ENCODE data around the gene CHCHD3. TPM values are rescaled to one million over a fixed set of nuclear protein-coding genes. Genes with fewer than 3 reads are reported as not detected.

Gene CHCHD3
- total and polyA plus RNA-seq, 4 donors = 25.5 to 37.8 (median 31.8) TPM

DNA sequence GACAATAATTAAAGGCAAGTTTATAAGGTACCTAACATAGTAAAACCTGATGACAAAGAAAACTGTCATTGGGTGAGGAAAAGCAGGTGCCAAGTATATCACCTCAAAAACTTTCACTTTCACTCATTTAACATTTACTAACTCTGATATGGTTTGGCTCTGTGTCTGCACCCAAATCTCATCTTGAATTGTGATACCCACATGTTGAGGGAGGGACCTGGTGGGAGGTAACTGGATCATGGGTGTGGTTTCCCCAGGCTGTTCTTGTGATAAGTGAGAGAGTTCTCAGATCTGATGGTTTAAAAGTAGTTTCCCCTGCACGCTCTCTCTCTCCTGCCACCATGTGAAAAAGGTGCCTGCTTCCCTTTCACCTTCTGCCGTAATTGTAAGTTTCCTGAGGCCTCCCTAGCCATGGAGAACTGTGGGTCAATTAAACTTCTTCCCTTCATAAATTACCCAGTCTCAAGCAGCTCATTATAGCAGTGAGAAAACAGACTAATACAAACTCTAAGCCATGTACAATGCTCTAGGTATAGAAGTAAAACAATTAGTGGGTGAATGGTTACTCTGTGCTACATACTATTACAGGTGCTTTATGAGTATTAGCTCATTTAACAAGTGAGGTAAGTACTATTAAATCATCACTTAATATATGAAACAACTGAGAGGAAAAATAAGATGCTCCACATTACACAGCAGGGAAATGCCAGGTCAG lies 199.0 kb downstream of the CHCHD3 start (continued):
- TF ChIP-seq HNF4G (IDR thresholded peaks at IDR 0.05) = no peak

DNA sequence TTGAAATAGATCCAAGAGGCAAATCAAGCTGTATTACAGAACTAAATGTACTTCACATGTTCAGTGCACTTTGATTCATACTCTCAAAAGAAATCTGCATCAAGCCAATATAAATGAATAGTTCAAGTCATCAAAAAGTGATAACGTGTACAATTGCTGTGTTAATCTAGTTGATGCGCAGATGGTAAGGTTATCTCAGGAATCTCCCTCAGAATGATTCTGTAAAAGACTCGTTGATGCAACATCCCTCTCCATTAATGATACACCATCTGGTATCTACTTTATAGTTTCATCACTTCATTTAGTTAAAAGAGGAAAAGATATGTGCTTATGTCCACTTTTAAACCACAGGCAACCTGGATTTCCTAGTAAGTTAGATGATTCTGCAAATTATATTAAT lies 200.6 kb downstream of the CHCHD3 start:
- H3K36me3 ChIP-seq (ENCODE audit: control insufficient read depth in 4 of 4, insufficient read depth in 3 of 4, low read depth in 1 of 4, low read length in 3 of 4) = peaks cover 0 to 6% (median 2%) of the 10 kb centered on the region in 4 donors
- no peak overlapping the region for H3K4me3 ChIP-seq (ENCODE audit: low read depth in 1 of 3, low read length in 3 of 3)
- no peak overlapping the region for H3K27ac ChIP-seq (ENCODE audit: low read depth in 1 of 2, low read length in 2 of 2)
- 95% methylated on average over 3 of the region's 3 CpGs for WGBS
- no peaks in the 10 kb centered on the region for H3K9me3 ChIP-seq (ENCODE audit: control insufficient read depth in 4 of 4, low read length in 3 of 4)
- TF ChIP-seq REST (IDR thresholded peaks at IDR 0.05) = no peak
- TF ChIP-seq FOXA2 (IDR thresholded peaks at IDR 0.05) = no peak
- TF ChIP-seq, protein P1, sequence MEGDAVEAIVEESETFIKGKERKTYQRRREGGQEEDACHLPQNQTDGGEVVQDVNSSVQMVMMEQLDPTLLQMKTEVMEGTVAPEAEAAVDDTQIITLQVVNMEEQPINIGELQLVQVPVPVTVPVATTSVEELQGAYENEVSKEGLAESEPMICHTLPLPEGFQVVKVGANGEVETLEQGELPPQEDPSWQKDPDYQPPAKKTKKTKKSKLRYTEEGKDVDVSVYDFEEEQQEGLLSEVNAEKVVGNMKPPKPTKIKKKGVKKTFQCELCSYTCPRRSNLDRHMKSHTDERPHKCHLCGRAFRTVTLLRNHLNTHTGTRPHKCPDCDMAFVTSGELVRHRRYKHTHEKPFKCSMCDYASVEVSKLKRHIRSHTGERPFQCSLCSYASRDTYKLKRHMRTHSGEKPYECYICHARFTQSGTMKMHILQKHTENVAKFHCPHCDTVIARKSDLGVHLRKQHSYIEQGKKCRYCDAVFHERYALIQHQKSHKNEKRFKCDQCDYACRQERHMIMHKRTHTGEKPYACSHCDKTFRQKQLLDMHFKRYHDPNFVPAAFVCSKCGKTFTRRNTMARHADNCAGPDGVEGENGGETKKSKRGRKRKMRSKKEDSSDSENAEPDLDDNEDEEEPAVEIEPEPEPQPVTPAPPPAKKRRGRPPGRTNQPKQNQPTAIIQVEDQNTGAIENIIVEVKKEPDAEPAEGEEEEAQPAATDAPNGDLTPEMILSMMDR (IDR thresholded peaks at IDR 0.05; ENCODE audit: low read depth, low read length, missing input control) = no peak
- TF ChIP-seq RAD21 (IDR thresholded peaks at IDR 0.05) = no peak
- no peak for TF ChIP-seq HNF4A (conservative IDR thresholded peaks at IDR 0.05)
- no peak for TF ChIP-seq NR2F2 (IDR thresholded peaks at IDR 0.05)
- no peak for TF ChIP-seq GABPA (IDR thresholded peaks at IDR 0.05 in 1 of 2, conservative IDR thresholded peaks at IDR 0.05 in 1 of 2)
- no peak for TF ChIP-seq RXRA (IDR thresholded peaks at IDR 0.05)
- no peak for TF ChIP-seq SP1 (IDR thresholded peaks at IDR 0.05)
- no peak for TF ChIP-seq HNF4G (IDR thresholded peaks at IDR 0.05)
- TF ChIP-seq EGR1 (IDR thresholded peaks at IDR 0.05; ENCODE audit: low read depth in 2 of 2) = no peak
- no peak for TF ChIP-seq MAX (IDR thresholded peaks at IDR 0.05)
- no peak for TF ChIP-seq ZBTB33 (IDR thresholded peaks at IDR 0.05)
- TF ChIP-seq, protein P2, sequence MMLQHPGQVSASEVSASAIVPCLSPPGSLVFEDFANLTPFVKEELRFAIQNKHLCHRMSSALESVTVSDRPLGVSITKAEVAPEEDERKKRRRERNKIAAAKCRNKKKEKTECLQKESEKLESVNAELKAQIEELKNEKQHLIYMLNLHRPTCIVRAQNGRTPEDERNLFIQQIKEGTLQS (IDR thresholded peaks at IDR 0.05) = no peak
- no peak for TF ChIP-seq FOXA1 (IDR thresholded peaks at IDR 0.05)
- no peak for TF ChIP-seq TAF1 (conservative IDR thresholded peaks at IDR 0.05)
- TF ChIP-seq YY1 (IDR thresholded peaks at IDR 0.05) = no peak
- TF ChIP-seq JUND (IDR thresholded peaks at IDR 0.05) = no peak
- DNase-seq (ENCODE audit: low spot score) = no peak
- no peaks in the 10 kb centered on the region for H3K27me3 ChIP-seq (ENCODE audit: control insufficient read depth in 4 of 4, insufficient read depth in 4 of 4, low read length in 3 of 4)
- no peak overlapping the region for H3K9ac ChIP-seq (ENCODE audit: low read depth in 1 of 2, low read length in 2 of 2)
- no peaks in the 10 kb centered on the region for H3K4me1 ChIP-seq (ENCODE audit: control insufficient read depth in 4 of 4, insufficient read depth in 4 of 4, low read length in 3 of 4)

Measured in liver (tissue), 9 donors.